ENCODE data around the gene GPR146. TPM values are rescaled to one million over a fixed set of nuclear protein-coding genes. Genes with fewer than 3 reads are reported as not detected.

Gene GPR146
- total RNA-seq, 4 donors from 2014 or later: 29.6 to 89.8 (median 56.9) TPM

DNA sequence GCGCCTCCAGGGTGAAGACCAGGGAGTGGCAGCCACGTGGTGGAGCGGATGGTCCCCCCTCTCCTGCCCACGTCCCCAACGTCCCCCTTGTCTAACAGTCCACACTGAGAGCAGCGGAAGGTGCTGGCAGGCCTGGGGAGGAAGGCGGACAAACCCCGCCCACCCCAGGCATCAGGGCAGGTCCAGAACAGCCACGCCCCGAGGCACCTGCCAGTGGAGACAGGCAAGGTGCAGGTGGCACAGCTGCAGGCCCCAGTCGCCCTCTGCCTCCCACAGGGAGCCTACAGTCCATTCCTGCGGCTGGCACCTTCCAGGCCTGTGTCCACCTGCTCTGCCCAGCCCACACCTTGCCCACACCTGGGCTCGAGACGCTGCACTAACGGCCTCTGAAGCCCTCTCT is 36.4 kb upstream of the GPR146 start:
- ATAC-seq (ENCODE audit: low FRiP score) (no peak), DNase-seq (ENCODE audit: low spot score) (no peak)
- no peak for TF ChIP-seq CTCF (IDR thresholded peaks at IDR 0.05)

GRCh38 chr7:1008733-1009363 is 35.5 kb upstream of the GPR146 start:
- DNase-seq (ENCODE audit: low spot score): no peak
- ATAC-seq (ENCODE audit: low FRiP score): no peak
- TF ChIP-seq CTCF (IDR thresholded peaks at IDR 0.05): no peak

DNA sequence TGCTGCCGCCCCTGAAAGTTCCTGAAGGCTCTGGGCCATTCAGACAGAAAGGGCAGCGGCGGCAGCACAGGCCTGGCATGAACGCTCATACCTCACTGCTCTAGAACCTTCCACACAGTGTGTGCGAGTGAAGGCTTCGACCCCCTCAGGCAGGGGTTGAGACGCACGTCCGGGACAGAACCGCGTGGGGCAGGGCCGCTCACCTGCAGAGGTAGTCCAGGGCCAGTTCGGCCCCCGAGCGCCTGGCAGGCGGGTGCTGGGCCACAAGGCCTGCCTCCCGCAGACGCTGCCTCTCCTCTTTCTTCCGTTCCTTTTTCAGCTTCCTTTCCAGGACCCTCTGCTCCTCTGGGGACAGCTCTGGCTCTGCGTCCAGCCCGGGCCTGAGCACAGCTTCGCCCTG is 34.6 kb upstream of the GPR146 start:
- ATAC-seq (ENCODE audit: low FRiP score): no peak
- TF ChIP-seq CTCF (IDR thresholded peaks at IDR 0.05): no peak
- DNase-seq (ENCODE audit: low spot score): no peak

- DNase-seq (ENCODE audit: low spot score) (no peak), ATAC-seq (ENCODE audit: low FRiP score) (no peak)
- no peak for TF ChIP-seq CTCF (IDR thresholded peaks at IDR 0.05)
Observed at GRCh38 chr7:1010226-1010625, 34.1 kb upstream of the GPR146 start.

- TF ChIP-seq CTCF (IDR thresholded peaks at IDR 0.05): no peak
- ATAC-seq (ENCODE audit: low FRiP score): no peak
- no peak for DNase-seq (ENCODE audit: low spot score)
Observed at GRCh38 chr7:1011297-1012003, 32.9 kb upstream of the GPR146 start.

DNA sequence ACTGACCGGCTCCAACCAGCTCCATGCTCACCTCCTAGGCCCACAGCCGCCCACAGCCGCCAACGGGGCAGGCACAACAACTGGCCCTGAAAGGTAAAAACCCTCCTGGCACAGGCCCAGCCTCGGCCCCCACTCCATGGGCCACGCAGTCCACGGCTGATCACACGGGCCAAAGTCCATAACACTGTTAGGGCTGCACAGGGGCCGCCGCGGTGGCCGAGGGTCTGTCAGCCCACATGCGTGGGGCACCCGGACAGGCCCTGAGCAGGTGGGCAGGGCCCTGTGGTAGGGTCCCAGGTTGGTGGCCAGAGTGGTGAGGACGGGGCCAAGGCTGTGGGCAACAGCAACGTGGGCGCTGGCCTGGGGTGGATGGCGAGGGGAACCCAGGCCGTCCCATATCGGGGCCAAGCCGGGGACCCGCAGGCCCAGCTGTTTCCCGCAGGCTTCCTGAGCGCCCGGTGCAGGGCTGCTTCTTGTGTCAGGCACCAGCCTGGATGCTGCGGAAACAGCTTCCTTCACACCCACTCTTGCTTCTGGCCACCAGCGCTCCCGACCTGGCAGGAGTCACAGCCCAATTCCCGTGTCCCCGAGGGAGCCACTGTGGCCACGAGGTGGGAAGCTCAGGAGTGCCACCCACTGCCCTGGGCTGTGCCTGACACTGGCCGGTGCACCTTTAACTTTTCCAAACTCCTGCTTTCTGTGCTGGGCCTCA is 32.2 kb upstream of the GPR146 start:
- ATAC-seq (ENCODE audit: low FRiP score): no peak
- DNase-seq (ENCODE audit: low spot score): no peak
- TF ChIP-seq CTCF (IDR thresholded peaks at IDR 0.05): no peak
